GM12891 (cell line): ENCODE data around the gene ALDH3A2.

ENCODE experiments used
- POLR2A ChIP-seq: IDR thresholded peaks from 2 replicates; pipeline ENCODE4 v1.6.1; 2011; ENCODE audit warnings: low read depth, low read length, control low read depth
- POLR2AphosphoS5 ChIP-seq: IDR thresholded peaks from 2 replicates; pipeline ENCODE4 v1.6.1; 2011; ENCODE audit warnings: low read depth, low read length, control low read depth
- POU2F2 ChIP-seq: IDR thresholded peaks from 2 replicates; pipeline ENCODE4 v1.6.1; 2011; ENCODE audit warnings: low read depth, mild to moderate bottlenecking, control low read depth, low read length, moderate library complexity
- SPI1 ChIP-seq: IDR thresholded peaks from 2 replicates; pipeline ENCODE4 v1.6.1; 2011; ENCODE audit warnings: low read depth, low read length, control low read depth
- TAF1 ChIP-seq: IDR thresholded peaks from 2 replicates; pipeline ENCODE4 v1.6.1; 2011; ENCODE audit warnings: low read depth, low read length, control low read depth

DNA sequence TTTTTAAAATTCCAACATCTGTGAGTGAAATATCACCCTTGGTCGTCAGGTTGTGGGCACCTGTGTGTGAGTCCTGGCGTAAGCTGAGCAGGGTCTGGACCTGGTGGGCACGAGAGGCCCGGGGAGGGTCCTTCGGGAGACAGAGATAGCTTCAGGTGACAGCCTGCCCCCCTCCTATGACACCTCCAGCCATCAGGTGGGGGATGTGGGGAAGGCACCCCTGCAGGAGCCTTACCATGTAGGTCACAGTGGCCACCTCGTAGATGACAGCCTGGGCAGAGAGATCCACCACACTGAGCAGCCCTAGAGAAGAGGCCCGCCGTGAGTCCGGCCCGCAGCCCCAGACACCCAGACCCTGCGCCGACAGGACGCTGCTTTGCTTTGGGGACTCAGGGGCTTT is 56.6 kb downstream of the ALDH3A2 start:
- no peak for TF ChIP-seq POLR2AphosphoS5
- TF ChIP-seq POLR2A = no peak
- TF ChIP-seq TAF1 = no peak
- TF ChIP-seq SPI1 = no peak
- TF ChIP-seq POU2F2 = no peak
